ENCODE measurements around the gene CHMP6. TPM values are rescaled to one million over a fixed set of nuclear protein-coding genes. Genes with fewer than 3 reads are reported as not detected.

Gene CHMP6
- polyA plus RNA-seq, 4 donors = 20.0 to 35.8 (median 31.8) TPM

- Histone ChIP-seq H3K27ac (ENCODE audit: low read depth in 1 of 3, low read length in 2 of 3) (no peak overlapping the region), H3K27me3 (ENCODE audit: control insufficient read depth in 3 of 3, insufficient read depth in 3 of 3, low read length in 3 of 3) (no peaks in the 10 kb centered on the region), H3K4me3 (ENCODE audit: low read depth in 1 of 3, low read length in 3 of 3) (no peak overlapping the region), H3K36me3 (ENCODE audit: control insufficient read depth in 3 of 3, insufficient read depth in 2 of 3, low read depth in 1 of 3, low read length in 3 of 3) (peaks cover 0 to 2% (median 0%) of the 10 kb centered on the region in 3 donors), H3K9me3 (ENCODE audit: control insufficient read depth in 2 of 2, insufficient read depth in 1 of 2, low read depth in 1 of 2, low read length in 1 of 2) (no peaks in the 10 kb centered on the region), H3K4me1 (ENCODE audit: control insufficient read depth in 3 of 3, insufficient read depth in 2 of 3, low read depth in 1 of 3, low read length in 2 of 3) (peaks cover 0 to 21% (median 0%) of the 10 kb centered on the region in 3 donors)
- WGBS, 3 donors = 85 to 94% (median 91%) methylated on average over 28 of the region's 28 CpGs
- DNase-seq = no peak
- no peak for FAIRE-seq
These were observed 57.3 kb downstream of the CHMP6 start for GRCh38 chr17:81048827-81049371.

DNA sequence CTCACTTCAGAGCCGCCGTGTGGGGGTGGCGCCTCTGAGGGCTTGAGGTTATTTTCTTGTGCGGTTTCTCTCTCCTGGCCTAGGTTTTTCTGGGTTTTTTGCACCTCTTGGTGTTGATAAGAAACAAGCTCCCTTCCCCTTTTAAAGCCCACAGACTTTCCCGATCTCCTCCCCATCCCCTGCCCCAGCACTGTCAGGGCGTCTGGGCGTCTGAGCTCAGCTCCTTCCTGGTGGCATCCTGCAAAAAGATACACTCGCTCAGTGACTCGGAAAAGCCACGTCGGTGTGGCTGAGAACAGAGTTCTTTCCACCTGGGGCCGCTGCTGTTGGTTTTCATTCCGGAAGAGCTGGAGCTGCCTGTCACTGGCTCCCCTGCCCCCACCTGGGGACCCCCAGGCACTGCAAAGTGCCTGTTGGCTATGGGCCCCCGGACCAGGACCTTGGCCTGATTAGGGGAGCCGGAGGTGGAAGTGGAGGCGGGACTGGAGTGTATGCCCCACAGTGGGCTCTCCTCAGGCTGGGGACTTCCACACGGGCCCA is 57.8 kb downstream of the CHMP6 start:
- no peaks in the 10 kb centered on the region for H3K27me3 ChIP-seq (ENCODE audit: control insufficient read depth in 3 of 3, insufficient read depth in 3 of 3, low read length in 3 of 3)
- H3K27ac ChIP-seq (ENCODE audit: low read depth in 1 of 3, low read length in 2 of 3) = peak overlapping the region in 1 of 3 donors; percentile 40
- DNase-seq (no peak), FAIRE-seq (no peak)
- H3K9me3 ChIP-seq (ENCODE audit: control insufficient read depth in 2 of 2, insufficient read depth in 1 of 2, low read depth in 1 of 2, low read length in 1 of 2) = no peaks in the 10 kb centered on the region
- H3K4me1 ChIP-seq (ENCODE audit: control insufficient read depth in 3 of 3, insufficient read depth in 2 of 3, low read depth in 1 of 3, low read length in 2 of 3) = peaks cover 0 to 15% (median 0%) of the 10 kb centered on the region in 3 donors
- H3K36me3 ChIP-seq (ENCODE audit: control insufficient read depth in 3 of 3, insufficient read depth in 2 of 3, low read depth in 1 of 3, low read length in 3 of 3) = peaks cover 0 to 4% (median 0%) of the 10 kb centered on the region in 3 donors
- no peak overlapping the region for H3K4me3 ChIP-seq (ENCODE audit: low read depth in 1 of 3, low read length in 3 of 3)
- 59 to 80% (median 65%) methylated on average over 17 of the region's 17 CpGs for WGBS, 3 donors

Other genes starting within 250 kb of the CHMP6 start
- gene BAIAP2, start 43.3 kb downstream of the CHMP6 start, polyA plus RNA-seq = 10 to 100 TPM in 2 of 4 donors, 1 to 10 TPM in 2; 1.8 to 14.5 (median 7.5) TPM
- under 1 TPM in 1 of 4 donors, not detected in 3; 0.31 TPM for gene PVALEF, start 173.7 kb downstream of the CHMP6 start, polyA plus RNA-seq
- gene AATK, start 174.4 kb downstream of the CHMP6 start, polyA plus RNA-seq = 100 to 1,000 TPM in 1 of 4 donors, 10 to 100 TPM in 3; 33.1 to 118 (median 95.7) TPM
- 1 to 10 TPM; 4.0 to 8.8 (median 6.6) TPM for gene CEP131, start 231.1 kb downstream of the CHMP6 start, polyA plus RNA-seq
- gene TEPSIN, start 247.2 kb downstream of the CHMP6 start, polyA plus RNA-seq = 10 to 100 TPM; 19.3 to 89.9 (median 36.0) TPM
- 10 to 100 TPM; 25.9 to 39.5 (median 35.7) TPM for gene NDUFAF8, start 247.5 kb downstream of the CHMP6 start, polyA plus RNA-seq

All from small intestine (tissue), 7 donors.